ENCODE measurements around the gene EPHA2.
"Not testable (repeated sequence)": the region's sequence is repeated elsewhere in the genome, so short reads cannot be mapped to it uniquely, and the experiment has no call there.

Gene EPHA2

GRCh38 chr1:16155537-16156410 lies at the start of gene EPHA2:
EPHA2 (minus strand) TSS chr1:16156069; CDS start chr1:16155932, 137 bp downstream.
- ATAC-seq, result no peak

- no peak for ATAC-seq
Measured at GRCh38 chr1:16205334-16205671, 49.4 kb upstream of the EPHA2 start.

GRCh38 chr1:16204634-16205333 lies 48.9 kb upstream of the EPHA2 start:
- no peak for ATAC-seq

GRCh38 chr1:16204216-16204615 lies 48.3 kb upstream of the EPHA2 start:
- no peak for ATAC-seq

DNA sequence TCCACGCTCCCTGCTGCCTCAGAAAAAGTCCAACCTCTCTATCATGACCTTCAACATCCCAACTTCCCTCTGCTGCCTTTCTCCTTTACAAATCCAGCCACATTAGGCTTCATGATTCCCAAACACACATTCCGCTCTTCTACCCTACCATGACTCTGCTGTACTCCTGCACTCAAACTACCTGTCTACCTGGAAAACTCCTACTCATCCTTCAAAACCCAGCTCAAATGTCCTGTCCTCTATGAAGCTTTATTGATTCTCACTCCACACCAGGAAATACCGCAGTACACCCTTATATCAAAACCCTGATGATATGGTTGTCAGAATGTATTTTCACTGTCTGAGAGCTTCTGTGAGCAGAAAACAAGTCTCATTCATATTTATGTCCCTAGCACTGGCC lies 47.7 kb upstream of the EPHA2 start:
- ATAC-seq, result no peak

- no peak for ATAC-seq
Measured at GRCh38 chr1:16202281-16203210, 46.7 kb upstream of the EPHA2 start.

GRCh38 chr1:16199700-16200099 lies 43.8 kb upstream of the EPHA2 start:
- no peak for ATAC-seq

DNA sequence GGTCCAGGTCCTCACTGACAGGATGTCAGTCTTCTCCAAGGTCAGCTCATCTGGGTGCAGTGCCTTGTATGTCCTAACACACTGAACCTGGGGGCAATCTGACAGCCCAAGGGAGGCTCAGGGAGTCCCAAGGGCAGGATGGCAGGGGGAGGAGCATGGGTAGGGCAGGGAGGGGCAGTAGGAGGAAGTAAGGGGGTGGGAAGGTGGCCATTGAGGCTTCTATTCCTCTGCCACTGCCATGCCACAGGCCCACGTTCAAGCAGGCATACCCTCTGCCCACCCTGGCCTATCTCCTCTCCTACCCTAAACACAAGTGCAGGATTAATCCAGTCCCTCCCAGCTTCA lies 43.3 kb upstream of the EPHA2 start:
- no peak for ATAC-seq

DNA sequence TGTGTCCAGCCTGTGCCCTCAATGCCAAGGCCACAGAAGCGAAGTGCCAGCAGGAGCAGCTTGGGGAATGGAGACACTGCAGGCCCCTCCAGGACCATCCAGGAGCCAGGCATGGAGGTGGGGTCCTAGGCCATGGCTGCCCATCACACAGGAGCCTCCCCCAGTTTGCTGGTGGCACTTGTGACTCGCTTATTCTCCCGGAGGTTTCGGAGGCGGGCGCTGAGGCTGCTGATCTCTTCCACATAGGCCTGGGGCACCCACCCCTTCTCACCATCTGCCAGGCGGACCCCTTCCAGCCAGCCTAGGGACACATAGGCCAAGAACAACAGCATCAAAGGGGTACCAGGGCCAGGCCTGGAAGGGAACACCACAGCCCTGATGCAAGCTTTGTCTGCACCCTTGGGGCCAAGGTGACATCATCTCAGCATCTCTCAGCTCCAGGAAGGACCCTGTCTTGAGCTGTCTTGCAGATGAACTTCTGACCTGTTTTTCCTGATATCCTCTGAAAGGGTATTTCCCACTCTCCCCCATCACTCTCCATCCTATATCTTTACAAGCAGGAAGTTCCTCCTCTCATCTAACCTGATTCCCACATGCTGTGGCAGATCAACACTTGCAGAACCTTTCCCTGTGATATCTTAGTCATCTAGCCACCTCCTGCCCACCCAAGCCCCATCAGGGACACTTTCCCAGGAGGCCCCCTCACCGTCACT lies 42.7 kb upstream of the EPHA2 start:
- no peak for ATAC-seq

- no peak for ATAC-seq
Measured at GRCh38 chr1:16196874-16197273, 41.0 kb upstream of the EPHA2 start.

DNA sequence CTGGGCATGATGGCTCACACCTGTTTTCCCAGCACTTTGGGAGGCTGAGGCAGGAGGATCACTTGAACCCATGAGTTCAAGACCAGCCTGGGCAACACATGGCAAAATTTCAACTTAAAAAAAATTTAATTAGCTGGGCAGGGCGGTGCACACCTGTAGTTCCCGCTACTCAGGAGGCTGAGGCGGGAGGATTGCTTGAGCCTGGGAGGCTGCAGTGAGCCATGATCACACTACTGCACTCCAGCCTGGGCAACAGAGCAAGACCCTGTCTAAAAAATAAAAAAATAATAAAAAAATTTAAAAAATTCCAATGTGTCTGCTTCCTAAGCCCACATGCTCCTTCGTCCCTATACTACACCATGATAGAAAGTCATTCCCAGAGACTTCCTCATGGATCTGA lies 40.3 kb upstream of the EPHA2 start:
- ATAC-seq, result not testable (repeated sequence)

- ATAC-seq, result no peak
Measured at GRCh38 chr1:16195518-16195905, 39.6 kb upstream of the EPHA2 start.

GRCh38 chr1:16191916-16192546 lies 36.2 kb upstream of the EPHA2 start:
- no peak for ATAC-seq

DNA sequence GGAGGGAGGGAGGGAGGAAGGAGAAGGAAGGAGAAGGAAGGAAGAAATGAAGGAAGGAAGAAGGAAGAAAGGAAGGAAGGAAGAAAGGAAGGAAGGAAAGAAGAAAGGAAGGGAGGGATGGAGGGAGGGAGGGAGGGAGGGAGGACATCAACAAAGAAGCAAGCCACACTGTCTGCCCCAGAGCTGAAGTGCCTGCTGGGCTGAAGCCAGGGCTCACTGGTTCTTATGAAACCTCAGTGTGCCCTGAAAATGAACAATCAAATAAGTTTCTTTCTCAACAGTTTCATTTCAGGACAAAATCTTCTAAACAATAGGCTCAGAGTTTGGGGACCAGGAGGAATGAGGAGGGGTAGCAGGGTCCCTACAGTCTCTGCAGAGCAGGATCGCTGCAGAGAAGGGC lies 35.4 kb upstream of the EPHA2 start:
- no peak for ATAC-seq

DNA sequence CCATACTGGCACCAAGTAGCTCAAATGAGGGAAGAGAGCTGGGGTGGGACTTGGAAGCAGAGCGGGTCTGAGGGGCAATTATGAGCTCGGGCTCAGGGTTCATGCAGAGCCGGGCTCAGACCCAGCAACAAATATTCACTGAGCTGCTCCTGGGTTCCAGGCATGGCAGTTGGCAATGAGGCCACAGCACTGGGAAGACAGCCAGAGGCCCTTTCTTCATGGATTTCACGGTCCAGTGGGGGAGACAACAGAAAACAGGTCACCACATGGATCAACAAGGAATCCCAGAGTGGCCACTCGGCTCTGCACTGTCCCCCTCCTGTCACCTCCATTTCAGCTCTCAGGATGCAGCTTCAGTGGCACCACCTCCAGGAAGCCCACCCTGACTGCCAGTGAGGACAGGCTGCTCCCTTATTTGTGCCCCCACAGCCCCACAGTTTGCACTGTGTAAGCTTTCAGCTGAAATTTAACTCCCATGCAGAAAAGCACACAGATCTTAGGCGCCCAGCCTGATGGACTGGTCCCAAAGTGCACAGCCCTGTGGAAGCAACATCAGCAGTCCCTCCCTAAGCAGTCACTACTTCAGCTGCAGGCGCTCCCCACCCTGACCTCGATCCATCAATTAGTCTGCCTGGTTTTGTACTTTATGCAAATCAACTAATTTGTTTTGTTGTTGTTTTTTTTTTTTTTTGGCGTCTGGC lies 34.2 kb upstream of the EPHA2 start:
- no peak for ATAC-seq

- no peak for ATAC-seq
Measured at GRCh38 chr1:16189003-16189402, 33.1 kb upstream of the EPHA2 start.

- peak; percentile 63 to 85 for ATAC-seq
Measured at GRCh38 chr1:16187748-16188401, 32.0 kb upstream of the EPHA2 start.

DNA sequence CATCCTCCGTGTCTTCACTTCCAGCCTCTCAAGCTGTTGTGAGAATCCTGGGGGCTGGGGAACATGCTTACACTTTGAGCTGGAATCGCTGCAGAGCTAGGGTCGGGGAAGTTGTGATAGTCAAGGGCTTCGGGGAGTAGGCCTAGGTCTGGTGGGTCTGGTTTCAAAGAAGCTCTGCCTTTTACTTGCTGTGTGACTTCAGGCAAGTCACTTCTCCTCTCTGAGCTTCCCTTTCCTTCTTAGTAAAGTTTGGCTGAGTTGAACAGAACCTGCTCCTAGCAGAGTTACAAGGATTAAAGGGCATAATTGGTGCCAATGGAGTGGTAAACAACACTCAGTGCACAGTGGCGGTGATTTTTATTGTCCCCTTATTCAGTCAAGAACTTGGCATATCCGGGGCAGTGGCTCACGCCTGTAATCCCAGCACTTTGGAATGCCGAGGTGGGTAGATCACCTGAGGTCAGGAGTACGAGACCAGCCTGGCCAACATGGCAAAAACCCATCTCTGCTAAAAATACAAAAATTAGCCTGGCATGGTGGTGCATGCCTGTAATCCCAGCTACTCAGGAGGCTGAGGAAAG lies 30.9 kb upstream of the EPHA2 start:
- ATAC-seq, result no peak

DNA sequence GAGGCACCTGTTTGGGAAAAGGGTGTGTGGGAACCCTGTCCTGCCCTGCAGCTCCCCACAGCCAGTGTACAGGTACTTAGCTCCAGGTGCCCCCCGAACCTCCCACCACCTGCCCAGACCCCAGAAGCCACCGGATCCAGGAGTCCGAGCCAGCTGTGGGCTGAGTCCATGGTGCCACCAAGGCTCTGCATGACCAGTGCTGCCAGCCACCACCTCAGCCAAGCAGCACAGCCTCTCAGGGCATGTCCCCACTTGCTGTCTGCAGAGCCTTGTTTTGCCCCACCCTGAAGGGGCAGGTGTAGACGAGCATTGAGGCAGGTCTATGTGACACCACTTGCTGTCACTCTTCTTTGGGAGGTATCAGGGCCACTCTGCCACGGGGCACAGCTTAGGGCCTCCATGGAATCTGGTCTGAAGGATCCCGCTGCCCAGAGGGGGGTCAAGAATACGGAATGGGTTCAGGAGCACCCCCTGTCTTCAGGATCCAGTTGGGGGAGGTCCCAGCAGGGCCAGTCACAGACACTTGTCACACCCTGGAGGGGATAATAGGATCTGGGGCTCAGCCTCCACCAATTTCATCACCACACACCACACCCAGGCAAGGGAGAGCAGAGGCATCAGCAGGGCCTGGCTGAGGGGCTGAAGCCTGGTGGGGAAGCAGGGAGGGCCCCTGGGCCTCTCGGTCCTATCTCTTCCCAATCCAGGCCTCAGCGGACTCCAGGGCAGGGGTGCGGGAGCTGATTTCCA lies 28.9 kb upstream of the EPHA2 start:
- no peak for ATAC-seq
